ENCODE results near the gene TAOK3. TPM values are rescaled to one million over a fixed set of nuclear protein-coding genes. Genes with fewer than 3 reads are reported as not detected.
"Not testable (repeated sequence)": the region's sequence is repeated elsewhere in the genome, so short reads cannot be mapped to it uniquely, and the experiment has no call there.

TAOK3 gene
- total RNA-seq, 4 donors from 2014 or later = 22.7 to 61.7 (median 38.8) TPM

- peaks cover 32% of the 10 kb centered on the region for H3K4me1 ChIP-seq
- no peak for DNase-seq (ENCODE audit: low spot score in 2 of 2)
- 65% methylated on average over 10 of the region's 10 CpGs for WGBS
These were observed 235.5 kb downstream of the TAOK3 start for GRCh38 chr12:118137148-118137678.

GRCh38 chr12:118136559-118137003 lies 236.1 kb downstream of the TAOK3 start:
- no peaks in the 10 kb centered on the region for H3K27me3 ChIP-seq
- TF ChIP-seq EP300 (IDR thresholded peaks at IDR 0.05) (no peak), POLR2A (IDR thresholded peaks at IDR 0.05) (no peak), POLR2AphosphoS5 (IDR thresholded peaks at IDR 0.05) (no peak), CTCF (IDR thresholded peaks at IDR 0.05) (no peak)
- peaks cover 35% of the 10 kb centered on the region for H3K4me1 ChIP-seq
- peak; percentile 74 to 84 for DNase-seq (ENCODE audit: low spot score in 2 of 2)
- H3K4me3 ChIP-seq = peak overlapping the region; percentile 85
- H3K27ac ChIP-seq = peak overlapping the region; percentile 91
- H3K9me3 ChIP-seq = no peaks in the 10 kb centered on the region
- 1% methylated on average over 17 of the region's 29 CpGs for WGBS
- H3K36me3 ChIP-seq = peaks cover 33% of the 10 kb centered on the region

More at GRCh38 chr12:118137148-118137678, 235.5 kb downstream of the TAOK3 start:
- H3K36me3 ChIP-seq = peaks cover 39% of the 10 kb centered on the region
- H3K9me3 ChIP-seq = no peaks in the 10 kb centered on the region
- H3K27me3 ChIP-seq = no peaks in the 10 kb centered on the region
- H3K27ac ChIP-seq = peak overlapping the region; percentile 91
- H3K4me3 ChIP-seq = peak overlapping the region; percentile 85
- TF ChIP-seq POLR2A (IDR thresholded peaks at IDR 0.05) = no peak
- no peak for TF ChIP-seq EP300 (IDR thresholded peaks at IDR 0.05)

GRCh38 chr12:118135788-118136558 lies 236.7 kb downstream of the TAOK3 start, which contains the start of gene PEBP1:
TSS of gene PEBP1 (plus strand) at chr12:118136124. CDS start at chr12:118136210, 86 bp downstream.
- H3K27me3 ChIP-seq = no peaks in the 10 kb centered on the region
- peak; percentile 40 to 73 for TF ChIP-seq POLR2A (IDR thresholded peaks at IDR 0.05)
- TF ChIP-seq CTCF (IDR thresholded peaks at IDR 0.05) = no peak
- peak in 2 of 3 donors; percentile 79 to 89 for TF ChIP-seq POLR2AphosphoS5 (IDR thresholded peaks at IDR 0.05)
- peak within 1 kb of the TSS; percentile 91 for H3K27ac ChIP-seq
- DNase-seq (ENCODE audit: low spot score in 2 of 2) = peak; percentile 95 to 96
- H3K9me3 ChIP-seq = no peaks in the 10 kb centered on the region
- H3K4me1 ChIP-seq = peaks cover 36% of the 10 kb centered on the region
- H3K36me3 ChIP-seq = peaks cover 27% of the 10 kb centered on the region
- under 1% methylated on average over 8 of the region's 70 CpGs for WGBS
- H3K4me3 ChIP-seq = peak within 1 kb of the TSS; percentile 85

- H3K36me3 ChIP-seq; H3K27ac ChIP-seq; H3K27me3 ChIP-seq; H3K4me3 ChIP-seq; DNase-seq (ENCODE audit: low spot score in 2 of 2); H3K4me1 ChIP-seq; H3K9me3 ChIP-seq: not testable (repeated sequence)
- WGBS = 98% methylated on average over 5 of the region's 5 CpGs
These were observed 243.3 kb downstream of the TAOK3 start for GRCh38 chr12:118129436-118129835.

- Histone ChIP-seq H3K27me3 (no peaks in the 10 kb centered on the region), H3K36me3 (no peaks in the 10 kb centered on the region), H3K9me3 (no peaks in the 10 kb centered on the region), H3K4me3 (no peak overlapping the region), H3K4me1 (peaks cover 4% of the 10 kb centered on the region), H3K27ac (no peak overlapping the region)
- TF ChIP-seq POLR2A (IDR thresholded peaks at IDR 0.05) (no peak), POLR2AphosphoS5 (IDR thresholded peaks at IDR 0.05) (no peak), EP300 (IDR thresholded peaks at IDR 0.05) (no peak), CTCF (IDR thresholded peaks at IDR 0.05) (no peak)
- no peak for DNase-seq (ENCODE audit: low spot score in 2 of 2)
- WGBS = 96% methylated on average over 5 of the region's 5 CpGs
These were observed 244.8 kb downstream of the TAOK3 start for GRCh38 chr12:118127867-118128266.

GRCh38 chr12:118126119-118126757 lies 246.5 kb downstream of the TAOK3 start:
- no peak for DNase-seq (ENCODE audit: low spot score in 2 of 2)
- no peaks in the 10 kb centered on the region for H3K9me3 ChIP-seq
- TF ChIP-seq POLR2A (IDR thresholded peaks at IDR 0.05) (no peak), CTCF (IDR thresholded peaks at IDR 0.05) (no peak), POLR2AphosphoS5 (IDR thresholded peaks at IDR 0.05) (no peak), EP300 (IDR thresholded peaks at IDR 0.05) (no peak)
- H3K36me3 ChIP-seq = no peaks in the 10 kb centered on the region
- no peaks in the 10 kb centered on the region for H3K27me3 ChIP-seq
- peak overlapping the region; percentile 37 for H3K27ac ChIP-seq
- WGBS = 87% methylated on average over 13 of the region's 13 CpGs
- H3K4me1 ChIP-seq = peaks cover 1% of the 10 kb centered on the region
- H3K4me3 ChIP-seq = no peak overlapping the region

Measured in suprapubic skin (tissue), 4 donors.